CD4-positive, alpha-beta T cell treated with Interleukin-4 for 4 hours (primary cell): ENCODE data around the gene IGFN1.

Source experiments
- DNase-seq: peaks from one replicate; pipeline ENCODE4 v3.0.0-alpha.2; 2020

The IGFN1 gene

DNA sequence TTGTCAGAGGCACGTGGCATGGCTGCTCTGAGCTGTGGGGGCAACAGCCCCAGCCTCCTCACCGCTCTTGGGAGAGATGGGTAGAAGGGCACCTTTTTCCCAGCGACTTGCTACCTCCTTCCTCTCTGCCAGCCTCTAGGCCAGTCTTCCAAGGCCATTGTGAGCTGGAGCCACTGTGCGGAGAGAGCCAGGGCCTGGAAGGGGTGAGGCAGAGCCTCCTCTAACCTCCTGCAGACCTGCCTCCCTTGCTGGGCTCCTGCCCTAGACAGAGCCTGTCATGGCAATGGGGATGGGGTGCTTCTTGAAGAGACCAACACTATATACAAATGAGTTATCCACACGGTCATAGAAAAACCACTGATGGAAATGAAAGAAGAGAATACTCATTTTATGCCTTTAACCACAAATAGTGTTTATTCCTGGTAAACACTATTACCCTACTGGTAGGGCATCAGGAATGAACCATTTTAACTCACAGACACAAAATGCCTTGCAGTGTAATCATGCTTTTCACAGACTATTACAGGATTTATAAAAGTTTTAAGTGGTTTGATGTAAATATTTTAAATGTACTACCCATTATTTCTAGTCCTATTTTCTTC lies 5.0 kb upstream of the IGFN1 start:
- DNase-seq: no peak

DNA sequence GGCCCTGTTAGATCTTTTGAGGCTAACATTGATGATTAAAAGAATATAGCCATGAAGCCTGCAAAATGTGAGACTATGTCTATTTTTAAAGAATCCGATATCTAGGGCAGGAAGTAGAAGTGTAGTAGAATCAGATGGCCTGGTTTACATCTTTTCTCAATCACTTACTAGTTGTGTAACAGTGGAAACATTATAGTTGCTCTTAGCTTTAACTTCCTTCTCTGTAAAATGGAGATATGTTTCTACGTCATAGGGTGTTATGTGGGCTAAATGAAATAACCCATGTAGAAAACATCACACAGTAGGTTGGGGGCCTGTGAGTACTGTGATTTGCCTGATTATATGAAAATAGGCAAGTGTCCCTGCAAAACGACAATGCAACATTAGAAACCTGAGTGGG lies 4.4 kb upstream of the IGFN1 start:
- no peak for DNase-seq

DNA sequence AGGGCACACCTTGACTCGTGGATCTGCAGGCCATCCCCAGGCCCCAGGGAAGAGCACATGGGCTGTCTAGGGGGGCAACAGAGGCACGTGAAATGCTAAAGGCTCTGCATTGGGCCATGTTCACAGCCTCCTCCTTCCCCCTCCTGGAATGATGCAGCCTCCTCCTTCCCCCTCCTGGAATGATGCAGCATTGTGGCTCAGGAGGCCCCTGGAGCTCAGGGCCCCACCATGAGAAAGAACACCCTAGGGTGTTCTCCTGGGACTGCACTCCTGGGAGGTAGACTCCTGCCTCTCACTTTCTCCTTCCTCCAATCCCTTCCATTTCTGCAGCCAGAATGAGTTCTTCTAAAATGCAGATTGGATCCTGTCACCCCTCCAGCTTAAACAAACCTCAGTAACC lies 1.5 kb upstream of the IGFN1 start:
- no peak for DNase-seq

DNA sequence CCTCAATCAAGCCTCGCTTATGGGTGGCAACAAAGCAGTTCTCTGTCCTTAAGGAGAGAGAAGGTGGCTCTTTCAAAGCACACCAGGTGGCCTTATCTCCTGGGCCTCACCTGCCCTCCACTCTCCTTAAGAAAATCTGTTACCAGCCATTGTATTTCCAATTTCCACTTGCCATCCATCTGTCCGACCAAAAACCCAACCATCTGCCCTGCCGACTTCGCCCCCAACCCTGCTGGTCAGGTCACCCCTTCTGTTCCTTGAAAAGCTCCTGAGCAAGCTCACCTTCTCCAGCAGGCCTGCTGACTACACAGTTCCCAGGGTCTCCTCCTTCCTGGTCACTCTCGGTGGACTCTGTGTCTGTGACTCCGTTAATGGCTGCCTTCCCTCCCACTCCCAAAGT lies 619 bp upstream of the IGFN1 start:
- DNase-seq: no peak

DNA sequence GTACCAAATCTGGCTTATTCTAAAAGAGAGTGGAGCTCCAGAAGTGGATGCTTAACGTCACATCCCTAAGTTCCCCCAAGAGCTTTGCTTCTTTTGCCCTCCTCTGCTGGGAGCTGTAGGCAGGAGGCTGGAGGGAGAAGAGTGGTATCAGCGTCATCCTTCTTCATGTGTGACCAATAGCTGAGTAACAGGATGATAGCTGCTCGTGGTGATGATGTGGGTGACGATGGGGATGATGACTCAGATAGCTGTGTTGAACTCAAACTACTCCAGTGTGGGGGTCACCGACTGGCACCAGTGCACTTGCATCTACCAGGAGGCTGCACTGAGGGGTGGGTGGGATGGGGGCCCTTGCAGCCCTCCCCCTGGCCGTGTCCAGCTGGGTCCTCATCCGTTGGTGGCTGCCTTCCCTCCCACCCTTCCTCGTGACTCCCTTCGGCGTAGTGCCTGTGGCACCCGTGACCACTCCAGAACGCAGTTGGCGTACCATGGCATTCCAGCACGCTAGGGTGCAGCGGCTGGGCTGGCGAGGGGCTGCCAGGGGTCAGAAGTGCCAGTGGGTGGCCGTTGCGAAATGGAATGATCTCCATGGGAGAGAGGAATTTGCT lies 1.1 kb downstream of the IGFN1 start:
- DNase-seq: no peak

DNA sequence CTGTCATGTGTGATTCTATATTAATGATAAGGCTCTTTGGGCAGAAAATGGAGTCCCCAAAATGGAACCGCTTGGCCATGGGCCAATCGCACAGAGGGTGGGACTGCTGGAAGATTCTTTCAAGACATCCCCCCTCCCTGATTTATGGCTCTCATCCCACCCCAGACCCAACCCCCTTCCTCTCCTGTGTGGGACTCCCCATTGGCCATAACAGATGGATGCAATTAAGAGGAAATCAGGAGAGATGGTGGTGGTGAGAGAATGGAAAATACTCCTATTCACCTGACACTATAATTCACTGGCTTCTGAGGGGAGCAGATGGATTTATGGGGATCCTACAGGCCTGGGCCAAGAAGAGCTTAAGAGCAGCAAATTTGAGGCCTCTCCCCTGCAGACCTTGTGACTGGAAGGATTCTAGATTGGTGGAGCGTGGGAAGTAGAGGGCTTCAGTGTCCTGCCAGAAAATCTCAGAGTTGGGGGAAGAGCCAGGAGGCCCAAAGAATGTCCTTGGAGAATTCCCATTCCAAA lies 1.7 kb downstream of the IGFN1 start:
- no peak for DNase-seq

DNA sequence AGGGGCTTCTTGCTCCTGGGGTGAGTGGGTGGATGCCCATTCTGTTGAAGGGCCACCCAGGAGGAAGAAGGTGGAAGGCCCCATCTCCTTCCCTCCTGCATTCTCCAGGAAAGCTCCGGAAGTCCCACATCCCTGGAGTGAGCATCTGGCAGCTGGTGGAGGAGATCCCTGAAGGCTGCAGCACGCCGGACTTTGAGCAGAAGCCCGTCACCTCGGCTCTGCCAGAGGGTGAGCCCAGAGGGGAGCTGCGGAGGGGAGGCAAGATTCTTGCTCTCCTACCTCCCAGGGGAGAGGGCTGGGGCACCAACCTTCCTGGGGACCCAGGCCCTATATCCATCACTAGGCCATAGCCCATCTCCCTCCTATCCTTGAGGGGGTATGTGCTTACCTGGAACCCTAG lies 3.4 kb downstream of the IGFN1 start:
- DNase-seq: no peak

DNA sequence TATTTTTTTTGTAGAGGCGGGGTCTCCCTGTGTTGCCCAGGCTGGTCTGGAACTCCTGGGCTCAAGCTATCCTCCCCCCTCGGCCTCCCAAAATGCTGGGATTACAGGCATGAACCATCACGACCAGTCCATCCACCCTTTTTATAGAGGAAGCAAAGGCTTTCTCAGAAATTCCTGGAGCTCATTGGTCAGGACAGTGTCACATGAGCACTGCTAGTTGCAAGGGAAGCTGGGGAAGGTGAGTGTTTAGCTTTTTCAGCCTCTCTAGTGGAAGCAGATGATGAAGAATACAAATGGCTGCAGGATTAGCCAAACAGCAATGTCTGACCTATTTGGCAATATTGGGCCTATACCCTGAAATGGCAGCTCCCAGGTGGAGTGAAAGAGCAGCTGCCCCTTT lies 8.0 kb downstream of the IGFN1 start:
- no peak for DNase-seq

DNA sequence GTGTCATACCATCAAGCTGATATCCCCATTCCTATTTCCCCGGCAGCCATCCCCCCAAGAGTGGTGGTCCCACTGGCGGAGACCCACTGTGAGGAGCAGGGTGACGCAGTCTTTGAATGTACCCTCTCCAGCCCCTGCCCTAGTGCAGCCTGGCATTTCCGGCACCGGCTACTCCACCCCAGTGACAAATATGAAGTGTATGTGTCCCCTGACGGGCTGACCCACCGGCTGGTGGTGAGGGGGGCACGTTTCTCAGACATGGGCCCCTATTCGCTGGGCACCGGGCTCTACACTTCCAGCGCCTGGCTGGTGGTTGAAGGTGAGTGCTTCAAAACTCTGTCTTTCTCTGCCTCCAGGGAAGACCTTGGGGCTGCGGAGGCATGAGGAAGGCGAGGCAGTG lies 14.4 kb downstream of the IGFN1 start:
- no peak for DNase-seq

DNA sequence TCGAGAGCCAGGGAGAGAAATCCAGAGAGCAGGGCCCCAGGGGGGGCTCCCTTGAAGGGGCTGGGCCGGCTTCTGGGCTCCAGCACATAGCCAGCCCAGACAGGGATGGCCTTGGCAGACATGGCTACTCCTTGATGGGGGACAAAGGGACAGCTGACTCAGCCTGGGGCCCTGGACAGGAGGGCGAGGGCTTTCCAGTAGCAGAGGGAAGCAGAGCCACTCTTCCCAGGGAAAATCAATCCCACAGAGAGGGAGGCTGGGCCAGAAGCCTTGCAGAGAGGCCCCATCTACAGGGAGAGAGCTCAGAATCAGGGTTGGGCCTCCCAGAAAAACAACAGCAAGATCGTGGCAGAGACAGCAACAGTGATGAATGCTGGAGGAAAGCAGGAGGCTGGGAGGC lies 15.6 kb downstream of the IGFN1 start:
- no peak for DNase-seq

DNA sequence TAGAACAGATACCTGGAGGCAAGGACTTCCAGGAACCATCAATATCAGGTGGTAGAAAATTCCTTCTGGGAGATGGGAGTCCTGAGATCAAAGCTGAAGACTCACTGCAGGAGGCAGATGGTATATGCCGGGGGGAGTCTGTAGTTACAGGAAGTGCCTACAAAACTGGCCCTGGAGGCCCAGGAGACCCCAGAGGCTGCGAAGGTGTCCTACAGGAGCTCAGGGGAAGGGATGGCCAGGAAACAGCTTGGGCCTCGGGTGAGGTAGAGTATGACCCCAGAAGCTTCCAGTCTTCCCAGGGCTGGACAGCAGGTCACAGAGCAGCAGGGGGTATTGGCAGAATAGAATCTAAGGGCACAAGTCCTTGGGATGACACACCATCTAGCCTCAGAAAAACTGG lies 16.4 kb downstream of the IGFN1 start:
- DNase-seq: no peak

DNA sequence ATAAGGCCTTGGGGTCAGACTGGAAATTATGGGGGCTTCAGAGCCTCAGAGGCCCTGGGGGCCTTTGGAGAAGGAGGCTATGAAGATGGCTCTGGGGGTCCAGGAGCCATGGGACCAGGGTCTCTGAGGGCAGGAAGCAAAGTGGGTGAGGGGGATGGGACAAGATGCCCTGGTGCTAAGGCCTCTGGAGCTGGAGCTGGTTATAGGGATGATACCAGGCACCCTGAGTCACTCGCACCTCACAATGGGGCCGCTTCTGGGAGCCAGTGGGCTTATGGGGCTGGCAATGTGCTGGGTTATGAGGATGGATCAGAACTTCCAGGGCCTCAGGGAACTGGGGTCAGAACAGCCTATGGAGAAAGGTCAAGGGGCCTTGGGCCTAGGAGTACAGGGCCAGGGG lies 17.6 kb downstream of the IGFN1 start:
- no peak for DNase-seq

DNA sequence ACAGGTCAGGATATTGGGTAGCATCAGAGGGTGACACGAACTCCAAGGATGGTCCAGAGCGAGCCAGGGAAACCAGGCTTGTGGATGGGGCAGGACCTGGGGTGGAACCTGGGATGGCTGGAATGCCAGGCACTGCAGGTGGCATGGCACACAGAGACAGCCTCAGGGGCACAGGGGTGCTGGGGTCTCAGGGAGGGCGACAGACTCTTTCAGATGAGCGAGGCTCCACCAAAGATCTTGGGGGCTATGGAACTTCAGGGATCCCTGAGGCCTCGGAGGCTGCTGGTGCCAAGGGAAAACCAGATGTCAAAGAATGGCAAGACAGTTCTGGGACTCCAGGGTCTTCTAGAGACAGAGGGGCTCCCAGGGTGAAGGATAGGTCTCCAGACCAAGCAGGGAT lies 21.4 kb downstream of the IGFN1 start:
- DNase-seq: no peak

DNA sequence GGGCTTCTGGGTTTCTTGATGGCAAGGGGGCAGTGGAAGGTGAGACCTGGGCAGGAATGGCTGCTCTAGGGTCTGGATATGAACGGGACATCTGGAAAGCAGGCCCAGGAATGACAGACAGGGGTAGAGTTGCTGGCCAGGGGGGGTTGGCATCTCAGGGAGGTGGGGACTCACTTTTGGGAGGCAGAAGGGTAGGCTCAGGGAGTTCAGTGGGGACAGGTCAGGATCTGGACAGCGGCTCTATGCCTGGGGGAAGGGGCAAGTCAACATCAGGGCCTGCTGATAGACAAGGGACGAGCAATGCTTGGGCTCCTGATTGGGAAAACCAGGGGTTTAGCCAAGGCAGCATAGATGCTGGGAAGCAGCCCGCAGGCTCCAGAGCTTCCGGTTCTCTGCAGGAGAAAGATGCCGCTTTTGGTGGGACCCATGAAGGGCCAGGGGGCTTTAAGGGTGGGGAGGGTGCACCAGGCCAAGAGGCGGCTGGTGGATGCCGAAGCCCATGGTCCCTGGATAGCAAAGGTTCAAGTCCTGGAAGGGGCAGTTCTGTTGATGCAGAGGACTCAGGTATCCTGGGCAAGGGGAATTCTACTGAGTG lies 21.9 kb downstream of the IGFN1 start:
- no peak for DNase-seq

DNA sequence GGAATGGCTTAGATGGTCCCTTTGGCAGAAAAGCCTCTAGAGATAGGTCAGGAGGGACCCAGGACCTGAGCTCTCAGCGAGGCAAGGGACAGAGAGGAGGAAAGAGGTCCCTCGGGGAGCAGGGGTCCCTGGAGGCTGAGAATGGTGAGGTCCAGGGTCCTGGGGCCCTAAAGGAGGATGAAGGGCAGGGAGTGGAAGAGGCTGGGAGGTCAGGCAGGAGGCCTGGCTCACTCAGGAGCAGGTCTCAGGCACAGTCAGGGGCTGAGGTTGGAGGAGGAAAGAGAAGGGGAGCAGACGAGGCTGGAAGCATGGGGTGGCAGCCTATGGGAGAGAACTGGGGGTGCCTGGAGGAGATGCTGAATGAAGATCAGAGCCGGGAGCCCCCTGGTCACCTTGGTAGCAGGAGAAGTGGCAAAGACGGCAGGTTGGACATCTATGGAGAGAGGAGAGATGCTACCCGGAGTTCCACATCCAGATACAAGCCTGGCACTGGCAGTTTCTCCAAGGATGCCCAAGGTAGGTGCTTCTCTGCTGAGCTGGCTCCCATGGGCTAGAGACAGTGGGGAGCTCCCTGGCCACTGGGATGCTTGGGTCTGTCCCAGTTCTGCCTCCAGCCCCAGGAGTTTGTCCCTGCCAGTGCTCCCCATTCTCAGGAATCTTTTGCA lies 22.6 kb downstream of the IGFN1 start:
- DNase-seq: no peak

DNA sequence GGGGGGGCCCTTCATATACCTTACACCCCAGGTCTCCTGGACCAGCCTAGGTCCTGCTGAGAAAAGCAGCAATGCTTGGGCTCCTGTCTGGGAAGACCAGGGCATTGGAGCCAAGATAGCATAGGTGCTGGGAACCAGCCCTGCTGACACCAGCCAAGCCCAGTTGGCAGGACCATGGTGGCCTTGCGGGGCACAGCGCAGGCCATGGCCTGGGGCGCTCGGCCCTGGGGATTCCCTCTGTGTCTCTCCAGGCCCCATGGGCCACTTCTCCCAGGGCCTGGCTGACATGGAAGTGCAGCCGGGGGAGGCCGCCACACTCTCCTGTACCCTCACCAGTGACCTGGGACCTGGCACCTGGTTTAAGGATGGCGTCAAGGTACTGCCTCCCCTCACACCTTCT lies 23.3 kb downstream of the IGFN1 start:
- DNase-seq: no peak

DNA sequence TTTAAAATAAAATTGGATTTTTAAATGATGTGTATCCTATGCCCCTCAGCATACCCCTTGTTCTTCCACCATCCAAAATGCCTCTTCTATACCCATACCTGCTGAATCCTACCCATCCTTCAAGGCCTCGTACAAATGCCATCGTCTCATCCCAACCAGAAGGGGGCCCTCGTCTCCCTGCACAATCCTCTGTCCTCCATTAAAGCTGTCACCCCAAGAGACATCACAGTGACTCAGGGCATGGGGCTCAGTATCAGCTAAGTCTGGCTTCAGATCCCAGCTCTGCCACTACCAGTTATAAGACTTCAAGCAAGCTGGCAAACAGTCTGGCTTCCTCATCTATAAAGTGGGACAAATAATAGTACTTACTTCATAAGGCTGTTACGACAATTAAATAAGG lies 23.8 kb downstream of the IGFN1 start:
- no peak for DNase-seq

DNA sequence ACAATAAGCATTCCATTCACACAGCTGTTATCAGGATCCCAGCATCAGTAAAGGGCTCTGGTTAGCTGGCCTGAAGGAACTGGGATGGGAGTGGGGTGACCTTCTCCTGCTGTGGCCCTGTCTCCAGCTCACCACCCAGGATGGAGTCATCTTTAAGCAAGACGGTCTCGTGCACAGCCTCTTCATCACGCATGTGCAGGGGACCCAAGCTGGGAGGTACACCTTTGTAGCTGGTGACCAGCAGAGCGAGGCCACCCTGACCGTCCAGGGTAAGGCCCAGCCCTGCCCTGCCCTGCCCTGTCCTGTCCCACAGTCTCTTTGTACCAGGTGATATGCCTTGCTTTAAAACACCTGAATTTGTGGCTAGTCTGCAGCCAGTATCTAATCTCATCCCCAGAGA lies 24.3 kb downstream of the IGFN1 start:
- DNase-seq: no peak

DNA sequence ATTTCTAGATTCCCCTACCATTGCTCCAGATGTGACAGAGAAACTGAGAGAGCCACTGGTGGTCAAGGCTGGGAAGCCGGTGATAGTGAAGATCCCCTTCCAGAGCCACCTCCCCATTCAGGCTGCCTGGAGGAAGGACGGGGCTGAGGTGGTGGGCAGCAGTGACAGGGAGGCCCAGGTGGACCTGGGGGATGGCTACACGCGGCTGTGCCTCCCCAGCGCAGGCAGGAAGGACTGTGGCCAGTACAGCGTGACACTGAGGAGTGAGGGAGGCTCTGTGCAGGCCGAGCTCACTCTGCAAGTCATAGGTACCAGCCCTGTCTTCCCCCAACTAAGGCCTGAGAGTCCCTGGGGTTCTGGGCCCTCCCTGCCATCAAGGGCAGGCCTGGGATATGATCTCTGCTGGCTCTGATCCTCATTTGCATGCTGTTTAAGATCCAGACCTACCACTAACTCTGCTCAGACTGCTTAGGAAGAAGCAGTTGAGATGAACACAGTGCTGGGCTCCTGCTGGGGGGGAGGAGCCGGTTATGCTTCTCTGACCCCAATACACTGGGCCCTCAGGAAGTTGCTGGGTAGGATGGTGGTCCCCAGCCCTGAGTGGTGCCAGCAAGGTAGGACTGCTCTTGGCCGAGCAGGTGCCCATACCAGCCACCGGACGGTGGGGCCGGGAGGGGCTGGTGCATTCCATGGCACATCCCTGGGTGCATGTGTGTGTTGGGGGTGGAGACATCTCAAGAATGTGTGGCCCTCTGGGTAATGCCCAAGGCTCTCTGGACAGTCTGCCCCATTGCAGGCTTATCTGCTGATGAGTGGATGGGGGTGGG lies 25.1 kb downstream of the IGFN1 start:
- no peak for DNase-seq

DNA sequence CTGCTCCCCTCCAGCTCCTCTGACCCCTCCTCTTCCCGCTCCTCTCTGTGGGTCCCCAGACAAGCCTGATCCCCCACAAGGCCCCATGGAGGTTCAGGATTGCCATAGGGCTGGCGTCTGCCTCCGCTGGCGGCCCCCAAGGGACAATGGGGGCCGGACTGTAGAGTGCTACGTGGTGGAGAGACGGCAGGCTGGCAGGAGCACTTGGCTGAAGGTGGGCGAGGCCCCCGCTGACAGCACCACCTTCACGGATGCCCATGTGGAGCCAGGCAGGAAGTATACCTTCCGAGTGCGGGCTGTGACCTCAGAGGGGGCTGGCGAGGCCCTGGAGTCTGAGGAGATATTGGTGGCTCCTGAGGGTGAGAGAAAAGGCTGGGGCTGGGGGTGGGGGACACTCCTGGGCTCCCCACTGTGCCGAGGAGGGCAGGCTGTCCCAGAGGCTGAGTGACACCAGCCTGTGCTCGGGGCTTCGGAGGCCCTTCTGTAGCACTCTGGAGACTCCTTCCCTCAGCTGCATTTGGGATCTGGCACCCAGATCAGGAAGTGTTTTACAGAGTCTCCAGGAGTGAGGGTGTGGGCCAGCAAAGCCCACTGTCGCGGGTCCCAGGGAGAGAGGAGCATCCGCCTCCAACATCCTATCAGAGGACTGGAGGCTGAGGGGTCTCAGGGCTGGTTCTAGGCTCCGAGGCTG lies 25.9 kb downstream of the IGFN1 start:
- DNase-seq: no peak

DNA sequence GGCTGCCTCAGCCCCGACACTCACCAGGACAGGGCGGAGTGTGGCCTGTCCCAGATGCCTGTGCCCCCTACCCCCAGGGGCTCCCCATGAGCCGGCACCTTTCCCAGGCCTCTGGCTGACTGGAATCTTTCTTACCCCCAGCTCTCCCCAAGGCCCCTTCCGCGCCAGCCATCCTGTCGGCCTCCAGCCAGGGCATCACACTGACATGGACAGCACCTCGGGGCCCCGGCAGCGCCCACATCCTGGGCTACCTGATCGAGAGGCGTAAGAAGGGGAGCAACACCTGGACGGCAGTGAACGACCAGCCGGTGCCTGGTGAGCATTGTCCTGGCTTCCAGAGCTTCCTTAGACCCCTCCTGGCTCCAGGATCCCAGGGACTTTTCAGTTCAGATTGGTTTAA lies 26.5 kb downstream of the IGFN1 start:
- no peak for DNase-seq

DNA sequence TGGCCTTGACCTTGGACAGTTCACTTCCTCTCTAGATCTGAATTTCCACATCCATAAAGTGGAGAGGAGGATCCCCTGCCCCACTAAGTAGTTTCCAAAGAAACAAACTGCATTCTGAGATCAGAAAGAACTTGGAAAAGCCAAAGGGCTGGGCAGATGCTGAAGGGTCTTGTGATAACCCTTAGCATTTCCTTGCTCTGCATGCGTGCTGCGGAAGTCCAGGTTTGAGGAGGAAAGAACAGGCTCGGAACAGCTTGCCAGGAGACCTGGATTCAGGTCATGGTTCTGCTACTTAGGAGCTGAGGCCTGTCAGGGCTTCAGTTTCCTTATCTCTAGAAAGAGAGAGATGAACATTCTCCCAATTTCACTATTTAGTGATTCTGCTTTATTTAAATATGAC lies 27.2 kb downstream of the IGFN1 start:
- DNase-seq: no peak

DNA sequence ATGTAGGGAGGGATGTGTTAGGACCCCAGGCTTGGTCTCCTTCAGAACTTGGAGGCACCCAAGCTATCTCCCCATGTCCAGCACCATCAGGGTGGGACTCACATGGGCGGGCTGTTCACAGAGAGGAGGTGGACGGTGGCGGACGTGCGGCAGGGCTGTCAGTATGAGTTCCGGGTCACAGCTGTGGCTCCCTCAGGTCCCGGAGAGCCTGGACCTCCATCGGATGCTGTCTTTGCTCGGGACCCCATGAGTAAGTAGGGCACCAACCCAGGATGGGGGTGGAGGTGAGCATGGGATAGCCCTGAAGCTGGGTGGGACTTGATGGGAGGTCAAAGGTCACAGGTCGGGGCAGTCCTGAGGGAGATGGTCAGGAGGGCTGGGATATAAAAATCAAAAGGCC lies 27.8 kb downstream of the IGFN1 start:
- no peak for DNase-seq
